HCT116 (cell line): ENCODE results near the gene BAIAP2. TPM values are rescaled to one million over a fixed set of nuclear protein-coding genes. Genes with fewer than 3 reads are reported as not detected.

Source experiments
- ATAC-seq: fragments of 200-7000 bp; cut with Tn5 transposase; 2 replicates; pipeline ENCODE4 v1.9.1; 2020; ENCODE audit warnings: mild to moderate bottlenecking, moderate library complexity
- BruUV-seq: library from RNA; stranded (reverse); fragments of 400-500 nt; replicated peaks from 2 replicates; lab custom pipeline; 2021; lab: Mats Ljungman, UMichigan
- CTCF ChIA-PET: fragments of 300-600 bp; sonication (Branson Sonifier 250); formaldehyde crosslinking; loops from one replicate; lab custom pipeline; 2021; ENCODE audit warnings: antibody characterized with exemption; lab: Charles Lee
- POLR2A ChIA-PET: fragments of 300-600, 350-600 bp; sonication (Branson Sonifier 250); formaldehyde crosslinking; loops from one replicate; lab custom pipeline; 2021; ENCODE audit warnings: antibody characterized with exemption; lab: Charles Lee
- RAD21 ChIA-PET, 2 experiments: fragments of 300-600 bp; sonication (Branson Sonifier 250); formaldehyde crosslinking; loops; one replicate each; lab custom pipeline; 2023; ENCODE audit warnings: low total read pairs in 2 of 2; ENCODE audit not compliant: uncharacterized antibody in 2 of 2, unreplicated experiment in 2 of 2, low non-redundant PET in 1 of 2; lab: Charles Lee
- DNase-seq: peaks from one replicate; pipeline ENCODE4 v3.0.0-alpha.2; 2010; ENCODE audit warnings: low read depth, low spot score
- H2AFZ ChIP-seq: fragments of 200-600 bp; shearing (Covaris generic), sonication (generic); 2 replicates; pipeline ENCODE4 v1.6.1; 2017; ENCODE audit warnings: low read depth, mixed run types, mixed read lengths, antibody characterized with exemption, low read length; ENCODE audit not compliant: poor library complexity, severe bottlenecking
- H3K27ac ChIP-seq: 2 replicates; pipeline ENCODE4 v1.5.1; 2012; ENCODE audit warnings: low read depth, low read length
- H3K27me3 ChIP-seq: fragments of 200-600 bp; sonication (generic); 2 replicates; pipeline ENCODE4 v1.6.1; 2016; ENCODE audit warnings: mixed run types, low read length, mixed read lengths; ENCODE audit not compliant: insufficient read depth
- H3K36me3 ChIP-seq, 2 experiments: fragments of 200-500 bp in 1 of 2; fragments of 200-600 bp in 1 of 2; sonication (Bioruptor generic) in 1 of 2; sonication (generic) in 1 of 2; 2 replicates each; pipeline versions ENCODE4 v1.5.1 to v1.6.1; 2014 to 2016; ENCODE audit warnings: low read length in 2 of 2, inconsistent platforms in 1 of 2, mixed read lengths in 1 of 2, mixed run types in 1 of 2; ENCODE audit not compliant: insufficient read depth in 2 of 2, control insufficient read depth in 1 of 2
- H3K4me1 ChIP-seq, 2 experiments: fragments of 200-600 bp in 1 of 2; sonication (generic) in 1 of 2; 2 replicates each; pipeline versions ENCODE4 v1.5.1 to v1.6.1; 2012 to 2017; ENCODE audit warnings: low read length in 2 of 2, inconsistent platforms in 1 of 2, mild to moderate bottlenecking in 1 of 2, mixed read lengths in 1 of 2, mixed run types in 1 of 2, moderate library complexity in 1 of 2; ENCODE audit not compliant: insufficient read depth in 2 of 2, control insufficient read depth in 1 of 2
- H3K4me2 ChIP-seq: fragments of 200-600 bp; sonication (generic); 2 replicates; pipeline ENCODE4 v1.6.1; 2017; ENCODE audit warnings: mixed run types, low read length, mixed read lengths
- H3K4me3 ChIP-seq, 2 experiments: fragments of 200-600 bp in 1 of 2; sonication (generic) in 1 of 2; replicated peaks in 1 of 2; 2 replicates each; pipeline ENCODE4 v1.5.1; 2011 to 2016; ENCODE audit warnings: low read length in 2 of 2, control low read depth in 1 of 2, low read depth in 1 of 2, mild to moderate bottlenecking in 1 of 2, mixed read lengths in 1 of 2, mixed run types in 1 of 2
- H3K79me2 ChIP-seq: fragments of 200-600 bp; sonication (generic); 2 replicates; pipeline ENCODE4 v1.6.1; 2017; ENCODE audit warnings: mild to moderate bottlenecking, mixed run types, low read length, moderate library complexity, mixed read lengths; ENCODE audit not compliant: insufficient read depth
- H3K9ac ChIP-seq: fragments of 200-600 bp; sonication (generic); 2 replicates; pipeline ENCODE4 v1.6.1; 2016; ENCODE audit warnings: low read length, mixed read lengths
- H3K9me2 ChIP-seq: fragments of 200-600 bp; sonication (generic), shearing (Covaris generic); 2 replicates; pipeline ENCODE4 v1.6.1; 2017; ENCODE audit warnings: mixed run types, mild to moderate bottlenecking, moderate library complexity; ENCODE audit not compliant: insufficient read depth
- H3K9me3 ChIP-seq, 2 experiments: fragments of 200-500 bp in 1 of 2; fragments of 200-600 bp in 1 of 2; sonication (Bioruptor generic) in 1 of 2; sonication (generic) in 1 of 2; 2 replicates each; pipeline ENCODE4 v1.6.1; 2014 to 2017; ENCODE audit warnings: low read length in 2 of 2, mixed read lengths in 2 of 2, inconsistent platforms in 1 of 2, low read depth in 1 of 2, mild to moderate bottlenecking in 1 of 2, mixed run types in 1 of 2, moderate library complexity in 1 of 2; ENCODE audit not compliant: control insufficient read depth in 1 of 2, insufficient read depth in 1 of 2
- H4K20me1 ChIP-seq: fragments of 200-600 bp; sonication (generic), shearing (Covaris generic); 2 replicates; pipeline ENCODE4 v1.6.1; 2017; ENCODE audit warnings: mixed run types, mild to moderate bottlenecking, moderate library complexity; ENCODE audit not compliant: insufficient read depth
- ATF3 ChIP-seq: IDR thresholded peaks from 2 replicates; pipeline ENCODE4 v1.6.1; 2012
- CEBPB ChIP-seq: IDR thresholded peaks from 2 replicates; pipeline ENCODE4 v1.6.1; 2012; ENCODE audit warnings: low read depth
- EGR1 ChIP-seq: IDR thresholded peaks from 2 replicates; pipeline ENCODE4 v1.6.1; 2012; ENCODE audit warnings: low read depth
- EZH2phosphoT487 ChIP-seq: fragments of 200-600 bp; IDR thresholded peaks from 2 replicates; pipeline ENCODE4 v1.6.1; 2018; ENCODE audit warnings: antibody characterized with exemption, borderline replicate concordance
- FOSL1 ChIP-seq: IDR thresholded peaks from 2 replicates; pipeline ENCODE4 v1.6.1; 2012; ENCODE audit warnings: low read depth
- JUND ChIP-seq: IDR thresholded peaks from 2 replicates; pipeline ENCODE4 v1.6.1; 2012
- POLR2AphosphoS5 ChIP-seq: IDR thresholded peaks from 2 replicates; pipeline ENCODE4 v1.6.1; 2011; ENCODE audit warnings: mild to moderate bottlenecking, low read depth, low read length, moderate library complexity
- RAD21 ChIP-seq: IDR thresholded peaks from 2 replicates; pipeline ENCODE4 v1.6.1; 2012; ENCODE audit warnings: low read depth, mild to moderate bottlenecking
- ZBTB33 ChIP-seq: IDR thresholded peaks from 2 replicates; pipeline ENCODE4 v1.6.1; 2011; ENCODE audit warnings: mild to moderate bottlenecking, low read length, moderate library complexity; ENCODE audit not compliant: insufficient replicate concordance; ENCODE audit errors: extremely low read depth
- ZFX ChIP-seq: fragments of 450-650 bp; IDR thresholded peaks from 2 replicates; pipeline ENCODE4 v1.6.1; 2017
- ZNF274 ChIP-seq: fragments of 200-500 bp; sonication (Bioruptor generic); IDR thresholded peaks from 2 replicates; pipeline ENCODE4 v1.6.1; 2014; ENCODE audit warnings: mild to moderate bottlenecking, low read depth, low read length, inconsistent platforms
- intact Hi-C: fragments of 100-400 bp; cut with micrococcal nuclease; formaldehyde crosslinking; loops from 2 replicates; pipeline ENCODE4 v1.10.0; 2022
- total RNA-seq: library from RNA; stranded (reverse); gene quantifications from one replicate; pipeline ENCODE4 v1.2.1, GENCODE V29; 2021; ENCODE audit not compliant: unreplicated experiment

The BAIAP2 gene
- total RNA-seq, 1 experiment from 2014 or later, result 105 TPM

GRCh38 chr17:81160306-81160705 lies 125.4 kb downstream of the BAIAP2 start:
- Histone ChIP-seq H3K9ac (no peak overlapping the region), H3K27ac (no peak overlapping the region), H3K4me3 (no peak overlapping the region), H3K79me2 (no peaks in the 10 kb centered on the region), H3K9me3 (no peaks in the 10 kb centered on the region), H3K4me2 (no peak overlapping the region), H3K4me1 (peaks cover 0 to 5% of the 10 kb centered on the region in 2 experiments; a peak in 1 of 4 replicates), H4K20me1 (no peaks in the 10 kb centered on the region), H3K27me3 (no peaks in the 10 kb centered on the region), H2AFZ (no peak overlapping the region), H3K36me3 (no peaks in the 10 kb centered on the region), H3K9me2 (no peaks in the 10 kb centered on the region)
- ChIA-PET RAD21 (no interaction called here), CTCF (no interaction called here), POLR2A (no interaction called here)
- intact Hi-C loops, result no loop called here
- no peak for ATAC-seq
- TF ChIP-seq EZH2phosphoT487, result no peak
- TF ChIP-seq CEBPB, result no peak
- BruUV-seq, result no TSS peak
- no peak for DNase-seq

- ATAC-seq (no peak), DNase-seq (no peak)
- Histone ChIP-seq H3K9me2 (no peaks in the 10 kb centered on the region), H3K9me3 (no peaks in the 10 kb centered on the region), H3K4me1 (peaks cover 0 to 5% of the 10 kb centered on the region in 2 experiments; a peak in 1 of 4 replicates), H3K4me3 (no peak overlapping the region), H3K36me3 (no peaks in the 10 kb centered on the region), H4K20me1 (no peaks in the 10 kb centered on the region), H3K4me2 (no peak overlapping the region), H3K79me2 (no peaks in the 10 kb centered on the region), H3K27ac (no peak overlapping the region), H2AFZ (no peak overlapping the region), H3K9ac (no peak overlapping the region), H3K27me3 (no peaks in the 10 kb centered on the region)
- BruUV-seq, result no TSS peak
- POLR2A ChIA-PET, result no interaction called here
- intact Hi-C loops, result no loop called here
- RAD21 ChIA-PET, result no interaction called here
- TF ChIP-seq ZFX (no peak), ZBTB33 (no peak), JUND (no peak), ATF3 (no peak), ZNF274 (no peak), POLR2AphosphoS5 (no peak), EGR1 (no peak), EZH2phosphoT487 (no peak), RAD21 (no peak), FOSL1 (no peak)
- CTCF ChIA-PET, result no interaction called here
These were observed 125.9 kb downstream of the BAIAP2 start for GRCh38 chr17:81160747-81161453.
